ENCODE measurements around the gene CTF1. TPM values are rescaled to one million over a fixed set of nuclear protein-coding genes. Genes with fewer than 3 reads are reported as not detected.

The CTF1 gene
- total RNA-seq, 1 experiment from 2014 or later: 1.4 TPM

- Mint-ChIP-seq H3K4me3 (no peak overlapping the region), H3K36me3 (no peaks in the 10 kb centered on the region)
- POLR2A ChIA-PET: no interaction called here
Measured at GRCh38 chr16:30951193-30951592, 54.8 kb downstream of the CTF1 start.

GRCh38 chr16:30951750-30952149 is 55.3 kb downstream of the CTF1 start:
- H3K4me1 Mint-ChIP-seq: peaks cover 21% of the 10 kb centered on the region
- CTCF ChIA-PET: interaction anchor here (2.4 kb wide), 1 partner anchor 146 kb away, joined by 6 read pairs; no protein-coding TSS in a partner anchor
- no peak overlapping the region for H3K27ac Mint-ChIP-seq
- TF ChIP-seq ZNF396 (CRISPR knock-in tag; IDR thresholded peaks at IDR 0.05; ENCODE audit: borderline replicate concordance) (no peak), AR (CRISPR knock-in tag; IDR thresholded peaks at IDR 0.05) (no peak), FOXP1 (CRISPR knock-in tag; IDR thresholded peaks at IDR 0.05; ENCODE audit: borderline replicate concordance) (no peak), ATF6 (CRISPR knock-in tag; IDR thresholded peaks at IDR 0.05) (no peak), RELA (CRISPR knock-in tag; IDR thresholded peaks at IDR 0.05; ENCODE audit: borderline replicate concordance) (no peak), CREM (CRISPR knock-in tag; IDR thresholded peaks at IDR 0.05) (no peak), PRRX2 (CRISPR knock-in tag; IDR thresholded peaks at IDR 0.05) (no peak), ZNF281 (CRISPR knock-in tag; IDR thresholded peaks at IDR 0.05) (no peak), ZNF263 (CRISPR knock-in tag; IDR thresholded peaks at IDR 0.05; ENCODE audit: low read depth) (no peak), ATF1 (CRISPR knock-in tag; IDR thresholded peaks at IDR 0.05) (no peak), NR1H2 (CRISPR knock-in tag; IDR thresholded peaks at IDR 0.05) (no peak), RORB (CRISPR knock-in tag; IDR thresholded peaks at IDR 0.05) (no peak)
- TF ChIP-seq, protein P1, sequence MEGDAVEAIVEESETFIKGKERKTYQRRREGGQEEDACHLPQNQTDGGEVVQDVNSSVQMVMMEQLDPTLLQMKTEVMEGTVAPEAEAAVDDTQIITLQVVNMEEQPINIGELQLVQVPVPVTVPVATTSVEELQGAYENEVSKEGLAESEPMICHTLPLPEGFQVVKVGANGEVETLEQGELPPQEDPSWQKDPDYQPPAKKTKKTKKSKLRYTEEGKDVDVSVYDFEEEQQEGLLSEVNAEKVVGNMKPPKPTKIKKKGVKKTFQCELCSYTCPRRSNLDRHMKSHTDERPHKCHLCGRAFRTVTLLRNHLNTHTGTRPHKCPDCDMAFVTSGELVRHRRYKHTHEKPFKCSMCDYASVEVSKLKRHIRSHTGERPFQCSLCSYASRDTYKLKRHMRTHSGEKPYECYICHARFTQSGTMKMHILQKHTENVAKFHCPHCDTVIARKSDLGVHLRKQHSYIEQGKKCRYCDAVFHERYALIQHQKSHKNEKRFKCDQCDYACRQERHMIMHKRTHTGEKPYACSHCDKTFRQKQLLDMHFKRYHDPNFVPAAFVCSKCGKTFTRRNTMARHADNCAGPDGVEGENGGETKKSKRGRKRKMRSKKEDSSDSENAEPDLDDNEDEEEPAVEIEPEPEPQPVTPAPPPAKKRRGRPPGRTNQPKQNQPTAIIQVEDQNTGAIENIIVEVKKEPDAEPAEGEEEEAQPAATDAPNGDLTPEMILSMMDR (IDR thresholded peaks at IDR 0.05): no peak
- TF ChIP-seq, protein P2, sequence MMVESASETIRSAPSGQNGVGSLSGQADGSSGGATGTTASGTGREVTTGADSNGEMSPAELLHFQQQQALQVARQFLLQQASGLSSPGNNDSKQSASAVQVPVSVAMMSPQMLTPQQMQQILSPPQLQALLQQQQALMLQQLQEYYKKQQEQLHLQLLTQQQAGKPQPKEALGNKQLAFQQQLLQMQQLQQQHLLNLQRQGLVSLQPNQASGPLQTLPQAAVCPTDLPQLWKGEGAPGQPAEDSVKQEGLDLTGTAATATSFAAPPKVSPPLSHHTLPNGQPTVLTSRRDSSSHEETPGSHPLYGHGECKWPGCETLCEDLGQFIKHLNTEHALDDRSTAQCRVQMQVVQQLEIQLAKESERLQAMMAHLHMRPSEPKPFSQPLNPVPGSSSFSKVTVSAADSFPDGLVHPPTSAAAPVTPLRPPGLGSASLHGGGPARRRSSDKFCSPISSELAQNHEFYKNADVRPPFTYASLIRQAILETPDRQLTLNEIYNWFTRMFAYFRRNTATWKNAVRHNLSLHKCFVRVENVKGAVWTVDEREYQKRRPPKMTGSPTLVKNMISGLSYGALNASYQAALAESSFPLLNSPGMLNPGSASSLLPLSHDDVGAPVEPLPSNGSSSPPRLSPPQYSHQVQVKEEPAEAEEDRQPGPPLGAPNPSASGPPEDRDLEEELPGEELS (CRISPR knock-in tag; IDR thresholded peaks at IDR 0.05): no peak

More at GRCh38 chr16:30951193-30951592, 54.8 kb downstream of the CTF1 start:
- Mint-ChIP-seq H3K9me3 (no peaks in the 10 kb centered on the region), H3K27ac (no peak overlapping the region), H3K4me1 (peaks cover 25% of the 10 kb centered on the region), H3K27me3 (ENCODE audit: low read depth) (peaks cover under 1% of the 10 kb centered on the region; the same call in 1 of the 2 replicates)
- DNase-seq (ENCODE audit: low spot score) (no peak), ATAC-seq (no peak)
- CTCF ChIA-PET: interaction anchor here (1.1 kb wide), 1 partner anchor 34 kb away, joined by 4 read pairs; the partner anchor contains the start of gene HSD3B7
- TF ChIP-seq AFF4 (CRISPR knock-in tag; IDR thresholded peaks at IDR 0.05; ENCODE audit: borderline replicate concordance): no peak

More at GRCh38 chr16:30951750-30952149, 55.3 kb downstream of the CTF1 start:
- POLR2A ChIA-PET: no interaction called here
- ATAC-seq (no peak), DNase-seq (ENCODE audit: low spot score) (no peak)
- H3K27me3 Mint-ChIP-seq (ENCODE audit: low read depth): peaks cover 3% of the 10 kb centered on the region; the same call in 1 of the 2 replicates
- H3K9me3 Mint-ChIP-seq: no peaks in the 10 kb centered on the region
- H3K36me3 Mint-ChIP-seq: no peaks in the 10 kb centered on the region
- no peak overlapping the region for H3K4me3 Mint-ChIP-seq
